GM18517 (cell line): ENCODE data around the gene CC2D1A.
"Not testable (repeated sequence)": the region's sequence is repeated elsewhere in the genome, so short reads cannot be mapped to it uniquely, and the experiment has no call there.

ENCODE experiments used
- ATAC-seq: cut with Tn5 transposase; IDR thresholded peaks from one replicate; pipeline ENCODE4 v1.9.1; 2021; ENCODE audit warnings: mild to moderate bottlenecking, moderate library complexity; ENCODE audit not compliant: unreplicated experiment

CC2D1A gene

GRCh38 chr19:13902993-13903555 lies 2.9 kb upstream of the CC2D1A start:
- ATAC-seq = no peak

- ATAC-seq = no peak
These were observed 512 bp downstream of the CC2D1A start for GRCh38 chr19:13906521-13906904.

- ATAC-seq = no peak
These were observed 909 bp downstream of the CC2D1A start for GRCh38 chr19:13906910-13907309.

GRCh38 chr19:13908674-13909073 lies 2.7 kb downstream of the CC2D1A start:
- no peak for ATAC-seq

- ATAC-seq = no peak
These were observed 3.4 kb downstream of the CC2D1A start for GRCh38 chr19:13909430-13909829.

- no peak for ATAC-seq
These were observed 7.4 kb downstream of the CC2D1A start for GRCh38 chr19:13913352-13913751.

- no peak for ATAC-seq
These were observed 8.8 kb downstream of the CC2D1A start for GRCh38 chr19:13914777-13915176.

- no peak for ATAC-seq
These were observed 11.9 kb downstream of the CC2D1A start for GRCh38 chr19:13917888-13918406.

GRCh38 chr19:13918726-13919411 lies 12.9 kb downstream of the CC2D1A start:
- no peak for ATAC-seq

GRCh38 chr19:13920524-13920923 lies 14.5 kb downstream of the CC2D1A start:
- ATAC-seq = no peak

- no peak for ATAC-seq
These were observed 15.1 kb downstream of the CC2D1A start for GRCh38 chr19:13920940-13921747.

GRCh38 chr19:13922118-13922517 lies 16.1 kb downstream of the CC2D1A start:
- not testable (repeated sequence) for ATAC-seq

- ATAC-seq = no peak
These were observed 17.4 kb downstream of the CC2D1A start for GRCh38 chr19:13923194-13923987.

- ATAC-seq = no peak
These were observed 20.0 kb downstream of the CC2D1A start for GRCh38 chr19:13926010-13926409.

GRCh38 chr19:13926715-13927114 lies 20.7 kb downstream of the CC2D1A start:
- no peak for ATAC-seq

- no peak for ATAC-seq
These were observed 23.3 kb downstream of the CC2D1A start for GRCh38 chr19:13929340-13929739.

- no peak for ATAC-seq
These were observed 24.0 kb downstream of the CC2D1A start for GRCh38 chr19:13929956-13930355.

GRCh38 chr19:13930402-13930801 lies 24.4 kb downstream of the CC2D1A start:
- ATAC-seq = no peak

GRCh38 chr19:13931391-13932148 lies 25.6 kb downstream of the CC2D1A start:
- ATAC-seq = no peak

GRCh38 chr19:13932149-13932637 lies 26.2 kb downstream of the CC2D1A start:
- no peak for ATAC-seq
